Endothelial cell (in vitro differentiated cells): ENCODE measurements around the gene BMP2K. TPM values are rescaled to one million over a fixed set of nuclear protein-coding genes. Genes with fewer than 3 reads are reported as not detected.

Experiments
- DNase-seq: peaks from one replicate; pipeline ENCODE4 v3.0.0; 2021; ENCODE audit warnings: low spot score
- H3K27ac Mint-ChIP-seq: one replicate; pipeline ENCODE4 v1.8.0; 2021; ENCODE audit warnings: mixed read lengths, inconsistent platforms; ENCODE audit not compliant: unreplicated experiment
- H3K27me3 Mint-ChIP-seq: one replicate; pipeline ENCODE4 v1.8.0; 2021; ENCODE audit warnings: mild to moderate bottlenecking, moderate library complexity, mixed read lengths, inconsistent platforms; ENCODE audit not compliant: unreplicated experiment
- H3K36me3 Mint-ChIP-seq: one replicate; pipeline ENCODE4 v1.8.0; 2021; ENCODE audit warnings: mild to moderate bottlenecking, low read depth, mixed read lengths, inconsistent platforms; ENCODE audit not compliant: unreplicated experiment
- H3K4me1 Mint-ChIP-seq: one replicate; pipeline ENCODE4 v1.8.0; 2021; ENCODE audit warnings: mild to moderate bottlenecking, mixed read lengths, inconsistent platforms; ENCODE audit not compliant: unreplicated experiment
- H3K4me3 Mint-ChIP-seq: one replicate; pipeline ENCODE4 v1.8.0; 2021; ENCODE audit warnings: mild to moderate bottlenecking, mixed read lengths, inconsistent platforms; ENCODE audit not compliant: unreplicated experiment
- H3K9me3 Mint-ChIP-seq: one replicate; pipeline ENCODE4 v1.8.0; 2021; ENCODE audit warnings: mixed read lengths, inconsistent platforms; ENCODE audit not compliant: unreplicated experiment
- total RNA-seq: library from RNA; stranded (reverse); fragmentation: NEBNext Ultra II Directional; extraction: Animal tissue kit (Norgen Biotek cat#: 25700); gene quantifications from one replicate; pipeline ENCODE4 v1.2.1, GENCODE V29; 2021; ENCODE audit not compliant: unreplicated experiment
- TF ChIP-seq, protein P1 (sequence below): fragments of 200-600 bp; sonication (generic); IDR thresholded peaks from one replicate; pipeline ENCODE4 v1.5.0; 2021; ENCODE audit warnings: antibody characterized with exemption; ENCODE audit not compliant: unreplicated experiment

BMP2K gene
- total RNA-seq, 1 donor from 2014 or later, result 270 TPM

DNA sequence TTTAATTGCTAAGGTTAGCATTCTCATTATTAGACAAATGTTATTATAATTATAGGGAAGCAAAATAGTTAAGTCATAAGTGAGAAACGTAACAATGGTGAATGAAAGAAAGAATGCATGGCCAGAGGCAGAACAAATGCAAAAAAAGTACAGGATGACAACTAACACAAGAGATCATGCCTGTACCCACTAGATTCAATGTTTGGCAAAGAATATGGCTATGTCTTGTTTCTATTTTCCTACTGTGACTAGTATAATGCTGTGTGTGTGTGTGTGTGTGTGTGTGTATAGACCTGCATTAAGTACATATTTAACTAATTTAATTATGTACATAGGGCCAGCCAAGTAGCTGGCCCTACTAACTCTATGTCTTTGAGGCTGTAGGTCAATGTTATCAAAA, 12.9 kb upstream of the BMP2K start:
- H3K27ac Mint-ChIP-seq, result no peak overlapping the region
- no peaks in the 10 kb centered on the region for H3K36me3 Mint-ChIP-seq
- H3K27me3 Mint-ChIP-seq, result no peaks in the 10 kb centered on the region
- TF ChIP-seq, protein P1, sequence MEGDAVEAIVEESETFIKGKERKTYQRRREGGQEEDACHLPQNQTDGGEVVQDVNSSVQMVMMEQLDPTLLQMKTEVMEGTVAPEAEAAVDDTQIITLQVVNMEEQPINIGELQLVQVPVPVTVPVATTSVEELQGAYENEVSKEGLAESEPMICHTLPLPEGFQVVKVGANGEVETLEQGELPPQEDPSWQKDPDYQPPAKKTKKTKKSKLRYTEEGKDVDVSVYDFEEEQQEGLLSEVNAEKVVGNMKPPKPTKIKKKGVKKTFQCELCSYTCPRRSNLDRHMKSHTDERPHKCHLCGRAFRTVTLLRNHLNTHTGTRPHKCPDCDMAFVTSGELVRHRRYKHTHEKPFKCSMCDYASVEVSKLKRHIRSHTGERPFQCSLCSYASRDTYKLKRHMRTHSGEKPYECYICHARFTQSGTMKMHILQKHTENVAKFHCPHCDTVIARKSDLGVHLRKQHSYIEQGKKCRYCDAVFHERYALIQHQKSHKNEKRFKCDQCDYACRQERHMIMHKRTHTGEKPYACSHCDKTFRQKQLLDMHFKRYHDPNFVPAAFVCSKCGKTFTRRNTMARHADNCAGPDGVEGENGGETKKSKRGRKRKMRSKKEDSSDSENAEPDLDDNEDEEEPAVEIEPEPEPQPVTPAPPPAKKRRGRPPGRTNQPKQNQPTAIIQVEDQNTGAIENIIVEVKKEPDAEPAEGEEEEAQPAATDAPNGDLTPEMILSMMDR, result no peak
- peaks cover 11% of the 10 kb centered on the region for H3K4me1 Mint-ChIP-seq
- no peak for DNase-seq
- no peak overlapping the region for H3K4me3 Mint-ChIP-seq
- no peaks in the 10 kb centered on the region for H3K9me3 Mint-ChIP-seq

DNA sequence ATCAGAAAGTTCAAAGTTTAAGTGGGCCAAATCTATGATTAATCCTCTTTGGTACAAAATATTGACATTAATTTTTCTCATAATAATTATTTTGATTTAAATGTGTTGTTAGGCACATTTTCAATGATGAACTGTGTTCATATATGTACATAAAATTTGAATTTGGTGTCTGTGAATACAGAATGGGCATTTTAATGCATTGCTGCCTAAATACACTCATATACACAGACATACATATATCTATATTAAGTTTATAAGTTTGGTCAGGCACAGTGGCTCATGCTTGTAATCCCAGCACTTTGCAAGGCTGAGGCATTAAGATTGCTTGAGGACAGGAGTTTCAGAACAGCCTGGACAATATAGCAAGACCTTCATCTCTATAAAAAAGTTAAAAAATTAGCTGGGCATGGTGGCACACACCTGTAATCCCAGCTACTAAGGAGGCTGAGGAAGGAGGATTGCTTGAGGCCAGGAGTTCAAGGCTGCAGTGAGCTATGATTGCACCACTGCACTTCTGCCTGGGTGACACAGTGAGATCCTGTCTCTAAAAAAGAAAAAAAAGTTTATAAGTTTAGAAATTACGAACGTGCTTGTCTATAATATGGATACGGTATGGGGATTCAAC, 12.3 kb upstream of the BMP2K start:
- no peak overlapping the region for H3K27ac Mint-ChIP-seq
- peaks cover 11% of the 10 kb centered on the region for H3K4me1 Mint-ChIP-seq
- no peaks in the 10 kb centered on the region for H3K9me3 Mint-ChIP-seq
- H3K27me3 Mint-ChIP-seq, result no peaks in the 10 kb centered on the region
- no peak overlapping the region for H3K4me3 Mint-ChIP-seq
- no peak for DNase-seq
- TF ChIP-seq, protein P1, result no peak
- H3K36me3 Mint-ChIP-seq, result no peaks in the 10 kb centered on the region

DNA sequence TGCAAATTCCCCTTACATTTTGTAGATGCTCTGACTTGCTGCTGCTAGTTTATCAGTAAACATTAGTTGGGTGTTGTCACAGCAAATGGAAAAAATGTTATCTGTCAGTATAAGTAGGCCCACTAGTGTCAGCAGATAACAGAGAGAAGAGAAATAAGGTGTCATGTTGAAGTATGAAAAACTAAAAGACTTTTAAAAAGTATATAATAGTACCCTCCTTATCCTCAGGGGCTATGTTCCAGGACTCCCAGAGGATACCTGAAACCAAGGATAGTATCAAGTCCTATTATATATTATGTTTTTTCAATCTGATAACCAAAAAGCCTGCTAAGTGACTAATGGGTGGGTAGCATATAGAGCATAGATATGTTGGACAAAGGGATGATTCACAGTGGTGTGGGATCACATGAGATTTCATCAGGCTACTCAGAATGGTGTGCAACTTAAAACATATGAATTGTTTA, 11.6 kb upstream of the BMP2K start:
- Mint-ChIP-seq H3K4me1 (peaks cover 11% of the 10 kb centered on the region), H3K36me3 (no peaks in the 10 kb centered on the region), H3K27me3 (no peaks in the 10 kb centered on the region), H3K9me3 (no peaks in the 10 kb centered on the region), H3K4me3 (no peak overlapping the region), H3K27ac (no peak overlapping the region)
- no peak for DNase-seq
- TF ChIP-seq, protein P1, result no peak

DNA sequence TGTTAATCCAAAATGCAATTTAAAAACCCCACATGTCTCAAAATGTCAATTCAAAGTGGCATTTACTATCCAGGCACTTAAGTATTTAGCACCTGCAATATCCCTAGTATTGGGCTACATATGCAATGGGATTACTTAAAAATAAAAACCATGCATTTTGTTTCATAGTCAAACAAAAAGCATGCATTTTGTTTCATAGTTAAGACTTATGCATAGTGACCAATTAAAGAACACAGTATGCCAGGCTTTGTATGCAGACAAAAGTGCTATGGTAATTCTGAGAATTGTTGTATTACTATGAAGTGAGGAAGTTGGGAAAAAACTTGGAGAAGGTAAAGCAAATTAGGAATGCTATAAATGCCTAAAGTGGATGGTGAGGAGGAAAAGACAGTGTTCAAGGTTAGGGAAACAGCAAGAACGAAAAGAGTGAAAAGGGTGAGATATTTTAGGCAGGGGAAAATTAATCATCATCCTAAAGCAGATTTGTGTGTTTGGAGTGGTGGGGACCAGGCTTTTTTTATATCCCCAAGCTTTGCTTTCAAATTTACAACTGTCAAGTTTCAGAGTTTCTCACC, 10.6 kb upstream of the BMP2K start:
- H3K27me3 Mint-ChIP-seq, result no peaks in the 10 kb centered on the region
- H3K36me3 Mint-ChIP-seq, result no peaks in the 10 kb centered on the region
- H3K27ac Mint-ChIP-seq, result no peak overlapping the region
- no peak overlapping the region for H3K4me3 Mint-ChIP-seq
- no peaks in the 10 kb centered on the region for H3K9me3 Mint-ChIP-seq
- DNase-seq, result no peak
- peaks cover 9% of the 10 kb centered on the region for H3K4me1 Mint-ChIP-seq
- TF ChIP-seq, protein P1, result no peak

DNA sequence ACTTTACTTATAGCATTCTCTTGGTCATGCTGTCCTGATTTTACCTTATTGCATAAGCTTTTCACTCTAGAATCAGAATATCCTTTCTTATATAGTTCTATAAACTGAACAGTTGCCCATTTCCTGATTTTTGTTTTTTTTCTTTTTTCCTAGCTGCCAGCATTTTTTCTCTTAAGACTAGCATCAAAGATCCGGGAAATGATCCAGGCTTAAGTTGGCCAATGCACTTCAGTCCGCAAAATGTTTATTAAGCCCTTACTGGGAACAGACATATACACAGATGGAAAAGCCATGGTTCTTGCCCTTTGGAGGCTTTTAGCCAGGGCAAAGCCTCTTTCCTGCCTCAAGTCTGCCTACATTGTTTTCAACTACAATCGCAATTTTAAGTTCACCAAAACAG, 10.1 kb upstream of the BMP2K start:
- Mint-ChIP-seq H3K36me3 (no peaks in the 10 kb centered on the region), H3K9me3 (no peaks in the 10 kb centered on the region), H3K4me1 (peaks cover 8% of the 10 kb centered on the region), H3K4me3 (peak overlapping the region; percentile 40), H3K27ac (no peak overlapping the region), H3K27me3 (no peaks in the 10 kb centered on the region)
- TF ChIP-seq, protein P1, result no peak
- no peak for DNase-seq
